HG03565 (cell line): ENCODE measurements around the gene MCRIP2.

Experiments used
- ATAC-seq: cut with Tn5 transposase; IDR thresholded peaks from one replicate; pipeline ENCODE4 v1.9.1; 2021; ENCODE audit warnings: mild to moderate bottlenecking, moderate library complexity; ENCODE audit not compliant: unreplicated experiment

Gene MCRIP2

GRCh38 chr16:694187-694862 lies 52.7 kb downstream of the MCRIP2 start:
- no peak for ATAC-seq

- no peak for ATAC-seq
Observed at GRCh38 chr16:694863-695354, 53.3 kb downstream of the MCRIP2 start.

GRCh38 chr16:695355-696089 lies 53.9 kb downstream of the MCRIP2 start:
- ATAC-seq = no peak
